ENCODE results near the gene STON1. TPM values are rescaled to one million over a fixed set of nuclear protein-coding genes. Genes with fewer than 3 reads are reported as not detected.

The STON1 gene
- polyA plus RNA-seq, 1 donor from 2014 or later, result 2.8 TPM

DNA sequence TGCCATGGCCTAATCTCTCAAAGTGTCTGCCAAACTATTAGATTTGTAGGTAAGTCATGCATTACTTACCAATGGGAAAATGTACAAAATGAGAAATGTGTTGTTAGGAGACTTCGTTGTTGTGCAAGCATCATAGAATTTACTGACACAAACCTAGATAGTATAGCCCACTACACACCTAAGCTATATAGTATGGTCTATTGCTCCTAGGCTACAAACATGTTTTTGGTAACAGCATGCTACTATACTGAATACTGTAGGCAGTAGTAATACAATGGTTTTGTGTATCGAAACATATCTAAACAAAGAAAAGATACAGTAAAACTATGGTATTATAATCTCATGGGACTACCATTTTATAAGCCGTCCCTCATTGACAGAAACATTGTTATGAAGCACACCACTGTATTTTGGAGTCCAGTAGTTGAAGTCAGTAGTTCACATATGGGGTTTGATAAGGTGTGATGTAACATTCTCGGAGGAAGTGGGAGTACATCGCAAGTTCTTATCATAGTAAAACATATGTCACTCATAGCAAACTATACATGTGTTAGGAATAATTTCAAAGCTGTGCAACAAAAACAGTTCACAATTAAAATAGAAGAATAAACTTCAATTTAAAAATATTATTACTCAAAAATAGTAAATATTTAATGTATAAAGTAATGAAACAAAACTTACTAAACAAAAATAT lies 75.7 kb downstream of the STON1 start:
- H3K27me3 ChIP-seq (ENCODE audit: insufficient read depth, low read depth, low read length), result no peaks in the 10 kb centered on the region
- H3F3A ChIP-seq (ENCODE audit: insufficient read depth, low read length, poor library complexity, severe bottlenecking), result no peaks in the 10 kb centered on the region
- H3K36me3 ChIP-seq (ENCODE audit: insufficient read depth, low read length), result no peaks in the 10 kb centered on the region
- H3K9me3 ChIP-seq (ENCODE audit: low read length), result no peaks in the 10 kb centered on the region
- no peaks in the 10 kb centered on the region for H3K9me2 ChIP-seq (ENCODE audit: insufficient read depth, low read length)
- H3K4me2 ChIP-seq (ENCODE audit: low read length), result no peak overlapping the region
- no peak overlapping the region for H3K9ac ChIP-seq (ENCODE audit: low read length)
- TF ChIP-seq TAF1 (IDR thresholded peaks at IDR 0.05; ENCODE audit: low read depth) (no peak), EZH2 (IDR thresholded peaks at IDR 0.05; ENCODE audit: borderline replicate concordance, insufficient read depth, low read length, poor library complexity, severe bottlenecking) (no peak), POLR2AphosphoS5 (IDR thresholded peaks at IDR 0.05) (no peak), MXI1 (conservative IDR thresholded peaks at IDR 0.05; ENCODE audit: poor library complexity, severe bottlenecking) (no peak), EP300 (conservative IDR thresholded peaks at IDR 0.05; ENCODE audit: poor library complexity, severe bottlenecking) (no peak), SMC3 (conservative IDR thresholded peaks at IDR 0.05; ENCODE audit: poor library complexity) (no peak), RAD21 (conservative IDR thresholded peaks at IDR 0.05) (no peak)
- TF ChIP-seq, protein P1, sequence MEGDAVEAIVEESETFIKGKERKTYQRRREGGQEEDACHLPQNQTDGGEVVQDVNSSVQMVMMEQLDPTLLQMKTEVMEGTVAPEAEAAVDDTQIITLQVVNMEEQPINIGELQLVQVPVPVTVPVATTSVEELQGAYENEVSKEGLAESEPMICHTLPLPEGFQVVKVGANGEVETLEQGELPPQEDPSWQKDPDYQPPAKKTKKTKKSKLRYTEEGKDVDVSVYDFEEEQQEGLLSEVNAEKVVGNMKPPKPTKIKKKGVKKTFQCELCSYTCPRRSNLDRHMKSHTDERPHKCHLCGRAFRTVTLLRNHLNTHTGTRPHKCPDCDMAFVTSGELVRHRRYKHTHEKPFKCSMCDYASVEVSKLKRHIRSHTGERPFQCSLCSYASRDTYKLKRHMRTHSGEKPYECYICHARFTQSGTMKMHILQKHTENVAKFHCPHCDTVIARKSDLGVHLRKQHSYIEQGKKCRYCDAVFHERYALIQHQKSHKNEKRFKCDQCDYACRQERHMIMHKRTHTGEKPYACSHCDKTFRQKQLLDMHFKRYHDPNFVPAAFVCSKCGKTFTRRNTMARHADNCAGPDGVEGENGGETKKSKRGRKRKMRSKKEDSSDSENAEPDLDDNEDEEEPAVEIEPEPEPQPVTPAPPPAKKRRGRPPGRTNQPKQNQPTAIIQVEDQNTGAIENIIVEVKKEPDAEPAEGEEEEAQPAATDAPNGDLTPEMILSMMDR (IDR thresholded peaks at IDR 0.05; ENCODE audit: poor library complexity, severe bottlenecking), result no peak
- TF ChIP-seq, protein P2, sequence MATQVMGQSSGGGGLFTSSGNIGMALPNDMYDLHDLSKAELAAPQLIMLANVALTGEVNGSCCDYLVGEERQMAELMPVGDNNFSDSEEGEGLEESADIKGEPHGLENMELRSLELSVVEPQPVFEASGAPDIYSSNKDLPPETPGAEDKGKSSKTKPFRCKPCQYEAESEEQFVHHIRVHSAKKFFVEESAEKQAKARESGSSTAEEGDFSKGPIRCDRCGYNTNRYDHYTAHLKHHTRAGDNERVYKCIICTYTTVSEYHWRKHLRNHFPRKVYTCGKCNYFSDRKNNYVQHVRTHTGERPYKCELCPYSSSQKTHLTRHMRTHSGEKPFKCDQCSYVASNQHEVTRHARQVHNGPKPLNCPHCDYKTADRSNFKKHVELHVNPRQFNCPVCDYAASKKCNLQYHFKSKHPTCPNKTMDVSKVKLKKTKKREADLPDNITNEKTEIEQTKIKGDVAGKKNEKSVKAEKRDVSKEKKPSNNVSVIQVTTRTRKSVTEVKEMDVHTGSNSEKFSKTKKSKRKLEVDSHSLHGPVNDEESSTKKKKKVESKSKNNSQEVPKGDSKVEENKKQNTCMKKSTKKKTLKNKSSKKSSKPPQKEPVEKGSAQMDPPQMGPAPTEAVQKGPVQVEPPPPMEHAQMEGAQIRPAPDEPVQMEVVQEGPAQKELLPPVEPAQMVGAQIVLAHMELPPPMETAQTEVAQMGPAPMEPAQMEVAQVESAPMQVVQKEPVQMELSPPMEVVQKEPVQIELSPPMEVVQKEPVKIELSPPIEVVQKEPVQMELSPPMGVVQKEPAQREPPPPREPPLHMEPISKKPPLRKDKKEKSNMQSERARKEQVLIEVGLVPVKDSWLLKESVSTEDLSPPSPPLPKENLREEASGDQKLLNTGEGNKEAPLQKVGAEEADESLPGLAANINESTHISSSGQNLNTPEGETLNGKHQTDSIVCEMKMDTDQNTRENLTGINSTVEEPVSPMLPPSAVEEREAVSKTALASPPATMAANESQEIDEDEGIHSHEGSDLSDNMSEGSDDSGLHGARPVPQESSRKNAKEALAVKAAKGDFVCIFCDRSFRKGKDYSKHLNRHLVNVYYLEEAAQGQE (IDR thresholded peaks at IDR 0.05; ENCODE audit: borderline replicate concordance), result no peak
- H4K20me1 ChIP-seq (ENCODE audit: insufficient read depth), result no peaks in the 10 kb centered on the region
- no peak overlapping the region for H3K27ac ChIP-seq (ENCODE audit: low read length)
- H3K4me3 ChIP-seq (ENCODE audit: low read length), result no peak overlapping the region
- no peak overlapping the region for H2AFZ ChIP-seq (ENCODE audit: low read depth, low read length)
- no peaks in the 10 kb centered on the region for H3K79me2 ChIP-seq (replicated peaks; ENCODE audit: insufficient read depth, low read length)

DNA sequence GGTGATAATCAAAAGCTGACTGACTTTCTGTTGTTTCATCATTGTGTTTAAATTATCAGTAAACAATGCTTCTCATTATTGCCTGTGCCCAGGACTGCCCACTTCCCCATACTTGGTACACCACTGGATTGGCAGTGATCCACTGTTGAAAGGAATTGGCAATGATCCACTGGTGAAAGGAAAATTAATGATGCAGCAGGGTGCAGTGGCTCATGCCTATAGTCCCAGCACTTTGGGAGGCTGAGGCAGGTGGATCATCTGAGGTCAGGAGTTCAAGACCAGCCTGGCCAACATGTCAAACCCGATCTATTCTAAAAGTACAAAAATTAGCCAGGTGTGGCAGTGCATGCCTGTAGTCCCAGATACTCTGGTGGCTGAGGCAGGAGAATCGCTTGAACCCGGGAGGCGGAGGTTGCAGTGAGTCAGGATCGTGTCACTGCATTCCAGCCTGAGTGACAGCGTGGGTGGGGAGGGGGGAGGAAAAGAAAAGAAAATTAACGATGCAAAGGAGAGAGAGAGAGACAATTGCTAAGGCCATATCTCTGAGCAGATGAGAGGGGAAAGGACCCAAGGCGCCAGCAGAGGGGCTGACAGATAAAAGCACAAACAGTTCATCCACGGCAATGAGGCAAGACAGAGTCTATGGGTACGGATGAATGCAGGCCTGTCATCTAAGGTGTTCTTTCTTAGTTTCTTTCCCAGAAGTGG lies 77.5 kb downstream of the STON1 start:
- no peaks in the 10 kb centered on the region for H3K36me3 ChIP-seq (ENCODE audit: insufficient read depth, low read length)
- H3F3A ChIP-seq (ENCODE audit: insufficient read depth, low read length, poor library complexity, severe bottlenecking), result no peaks in the 10 kb centered on the region
- H3K4me2 ChIP-seq (ENCODE audit: low read length), result no peak overlapping the region
- no peak overlapping the region for H3K4me3 ChIP-seq (ENCODE audit: low read length)
- no peaks in the 10 kb centered on the region for H3K9me3 ChIP-seq (ENCODE audit: low read length)
- H3K9me2 ChIP-seq (ENCODE audit: insufficient read depth, low read length), result no peaks in the 10 kb centered on the region
- no peak overlapping the region for H3K9ac ChIP-seq (ENCODE audit: low read length)
- no peak overlapping the region for H2AFZ ChIP-seq (ENCODE audit: low read depth, low read length)
- TF ChIP-seq TAF1 (IDR thresholded peaks at IDR 0.05; ENCODE audit: low read depth), result no peak
- TF ChIP-seq MXI1 (conservative IDR thresholded peaks at IDR 0.05; ENCODE audit: poor library complexity, severe bottlenecking), result no peak
- TF ChIP-seq SMC3 (conservative IDR thresholded peaks at IDR 0.05; ENCODE audit: poor library complexity), result no peak
- TF ChIP-seq EP300 (conservative IDR thresholded peaks at IDR 0.05; ENCODE audit: poor library complexity, severe bottlenecking), result no peak
- TF ChIP-seq RAD21 (conservative IDR thresholded peaks at IDR 0.05), result no peak
- TF ChIP-seq, protein P1 (IDR thresholded peaks at IDR 0.05; ENCODE audit: poor library complexity, severe bottlenecking), result no peak
- TF ChIP-seq POLR2AphosphoS5 (IDR thresholded peaks at IDR 0.05), result no peak
- no peak for TF ChIP-seq EZH2 (IDR thresholded peaks at IDR 0.05; ENCODE audit: borderline replicate concordance, insufficient read depth, low read length, poor library complexity, severe bottlenecking)
- TF ChIP-seq, protein P2 (IDR thresholded peaks at IDR 0.05; ENCODE audit: borderline replicate concordance), result no peak
- no peak overlapping the region for H3K27ac ChIP-seq (ENCODE audit: low read length)
- no peaks in the 10 kb centered on the region for H4K20me1 ChIP-seq (ENCODE audit: insufficient read depth)
- H3K79me2 ChIP-seq (replicated peaks; ENCODE audit: insufficient read depth, low read length), result no peaks in the 10 kb centered on the region
- no peaks in the 10 kb centered on the region for H3K27me3 ChIP-seq (ENCODE audit: insufficient read depth, low read depth, low read length)

Data from neural cell (in vitro differentiated cells).